ENCODE data around the gene RAB5A. TPM values are rescaled to one million over a fixed set of nuclear protein-coding genes. Genes with fewer than 3 reads are reported as not detected.

The RAB5A gene, protein sequence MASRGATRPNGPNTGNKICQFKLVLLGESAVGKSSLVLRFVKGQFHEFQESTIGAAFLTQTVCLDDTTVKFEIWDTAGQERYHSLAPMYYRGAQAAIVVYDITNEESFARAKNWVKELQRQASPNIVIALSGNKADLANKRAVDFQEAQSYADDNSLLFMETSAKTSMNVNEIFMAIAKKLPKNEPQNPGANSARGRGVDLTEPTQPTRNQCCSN
- 96.7 TPM for total RNA-seq

GRCh38 chr3:19946832-19947548 is at the start of gene RAB5A:
Gene RAB5A, plus strand, starts transcription at chr3:19947097. Its CDS starts 3,802 bp downstream, at chr3:19950899.

GRCh38 chr3:19934098-19934566 is 12.8 kb upstream of the RAB5A start, which contains the start of gene EFHB:
Gene EFHB, minus strand, starts transcription at chr3:19934217. Its CDS starts 199 bp downstream, at chr3:19934018.

GRCh38 chr3:20012164-20012563 is 65.3 kb downstream of the RAB5A start, which contains the start of gene PP2D1:
Gene PP2D1, minus strand, starts transcription at chr3:20012264. Its CDS starts 192 bp downstream, at chr3:20012072.

Small RNAs within 50 kb of the gene (small RNA-seq; reads per million reads assigned to genes)
- not detected for gene RNU4-85P (ENCODE audit: low replicate concordance)
- not detected for gene RPL39P18 (ENCODE audit: low replicate concordance)

Other genes with a start within 250 kb of the RAB5A start
- gene EFHB, start 12.9 kb upstream of the RAB5A start, total RNA-seq: 0.63 TPM
- not detected for gene PP2D1, start 65.2 kb downstream of the RAB5A start, total RNA-seq
- 29.4 TPM for gene KAT2B, start 93.3 kb downstream of the RAB5A start, total RNA-seq
- 4.1 TPM for gene SGO1, start 239.1 kb downstream of the RAB5A start, total RNA-seq

Measured in parietal lobe (tissue), 2 donors.